HG03045 (cell line): ENCODE data around the gene BSN.
"Not testable (repeated sequence)": the region's sequence is repeated elsewhere in the genome, so short reads cannot be mapped to it uniquely, and the experiment has no call there.

Experiments used
- ATAC-seq: cut with Tn5 transposase; IDR thresholded peaks from one replicate; pipeline ENCODE4 v1.9.1; 2021; ENCODE audit warnings: mild to moderate bottlenecking, moderate library complexity; ENCODE audit not compliant: unreplicated experiment

Gene BSN

GRCh38 chr3:49668861-49669260, 114.6 kb downstream of the BSN start:
- no peak for ATAC-seq

GRCh38 chr3:49669352-49669751, 115.1 kb downstream of the BSN start:
- no peak for ATAC-seq

DNA sequence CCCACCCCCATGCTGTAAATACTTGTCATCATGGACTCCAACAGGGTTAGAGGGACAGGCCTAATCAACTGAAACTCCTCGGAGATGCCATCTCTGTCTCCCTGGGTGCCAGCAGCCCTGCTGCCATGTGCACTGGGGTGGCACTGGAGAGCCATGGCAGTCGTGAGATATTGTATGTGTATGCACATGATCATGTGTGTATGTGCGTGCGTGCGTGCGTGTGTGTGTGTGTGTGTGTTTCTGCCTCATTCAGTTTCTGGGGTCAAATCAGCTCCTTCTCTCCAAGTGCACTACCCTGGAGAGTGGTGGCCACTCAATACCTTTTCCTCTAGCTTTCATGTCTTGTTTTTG, 116.6 kb downstream of the BSN start:
- ATAC-seq = no peak

DNA sequence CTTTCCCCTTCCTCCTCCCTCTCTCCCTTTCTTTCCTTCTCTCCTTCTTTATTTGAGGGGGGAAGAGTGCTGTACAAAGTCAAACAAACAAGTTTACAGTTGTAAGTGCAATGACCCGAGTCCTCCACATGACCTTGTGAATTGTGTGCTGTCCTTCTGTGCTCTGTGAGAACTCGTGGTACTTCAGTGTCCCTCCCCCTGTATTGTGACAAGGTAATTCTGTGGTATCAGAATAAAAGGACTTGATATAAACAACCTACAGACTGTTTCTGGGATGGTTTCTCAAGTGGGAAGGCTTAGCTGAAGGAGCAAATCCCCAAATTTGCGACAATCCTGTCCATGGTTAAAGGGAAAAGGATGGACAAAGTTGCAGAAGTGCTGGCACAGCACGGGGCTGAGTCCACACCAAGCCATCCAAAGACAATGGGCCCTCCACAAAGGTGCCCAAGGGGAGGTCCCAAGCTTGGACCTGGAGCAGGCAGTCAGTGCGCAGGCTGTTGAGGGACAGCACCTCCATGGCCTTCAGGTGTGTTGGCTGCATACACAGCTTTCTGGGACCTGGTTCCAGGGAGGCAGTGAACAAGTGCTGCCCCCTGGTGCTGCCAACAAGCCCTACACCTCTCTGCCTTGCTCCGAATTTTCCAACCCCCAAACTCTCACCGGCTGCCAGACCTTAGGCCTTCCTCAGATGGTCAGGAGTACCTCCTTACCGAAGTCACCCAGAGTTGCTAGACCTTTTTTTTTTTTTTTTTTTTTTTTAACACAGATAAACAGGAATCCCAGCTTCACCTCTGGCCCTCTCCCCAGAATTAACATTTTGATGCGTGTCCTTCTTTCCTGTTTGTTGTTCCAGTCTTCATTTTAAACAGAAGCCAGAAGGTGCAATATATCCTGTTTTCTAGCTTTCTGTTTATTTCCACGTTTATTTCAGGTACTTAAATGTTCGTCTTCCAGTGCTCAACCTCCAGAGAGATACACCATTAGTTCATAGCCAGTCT, 117.3 kb downstream of the BSN start:
- no peak for ATAC-seq

DNA sequence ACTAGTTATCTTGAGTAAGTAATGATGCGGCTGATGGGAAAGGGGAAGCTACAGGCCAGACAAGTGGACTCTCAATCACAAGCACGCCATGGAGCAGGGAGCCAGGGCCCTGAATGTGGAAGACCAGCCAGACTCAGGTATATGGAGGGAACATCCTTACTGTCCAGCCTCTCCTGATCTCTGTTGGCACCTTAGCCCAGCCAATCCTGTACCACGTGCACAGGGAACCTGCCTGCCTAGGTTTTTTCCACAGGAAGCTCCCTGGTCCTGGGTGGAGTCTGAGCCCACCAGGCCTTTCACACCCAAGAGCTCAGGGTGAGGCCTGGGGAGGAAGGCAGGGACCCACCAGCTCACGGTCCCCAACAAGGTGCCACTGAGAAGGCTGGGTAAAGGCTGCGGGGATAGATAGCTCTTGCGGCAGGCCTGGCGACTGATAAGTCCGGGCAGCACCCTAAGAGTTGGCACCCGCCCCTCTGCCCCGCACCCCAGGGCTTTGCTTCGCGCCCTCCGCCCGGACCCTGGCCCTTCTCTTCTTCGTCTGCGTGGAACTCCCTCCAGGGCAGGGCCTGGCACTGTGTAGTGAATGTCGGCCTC, 118.9 kb downstream of the BSN start:
- ATAC-seq = no peak

GRCh38 chr3:49673715-49674496, 119.6 kb downstream of the BSN start, which contains the start of gene APEH:
Gene APEH (plus strand): TSS chr3:49674351. CDS start chr3:49674402, 51 bp downstream.
- ATAC-seq = peak; percentile 79

DNA sequence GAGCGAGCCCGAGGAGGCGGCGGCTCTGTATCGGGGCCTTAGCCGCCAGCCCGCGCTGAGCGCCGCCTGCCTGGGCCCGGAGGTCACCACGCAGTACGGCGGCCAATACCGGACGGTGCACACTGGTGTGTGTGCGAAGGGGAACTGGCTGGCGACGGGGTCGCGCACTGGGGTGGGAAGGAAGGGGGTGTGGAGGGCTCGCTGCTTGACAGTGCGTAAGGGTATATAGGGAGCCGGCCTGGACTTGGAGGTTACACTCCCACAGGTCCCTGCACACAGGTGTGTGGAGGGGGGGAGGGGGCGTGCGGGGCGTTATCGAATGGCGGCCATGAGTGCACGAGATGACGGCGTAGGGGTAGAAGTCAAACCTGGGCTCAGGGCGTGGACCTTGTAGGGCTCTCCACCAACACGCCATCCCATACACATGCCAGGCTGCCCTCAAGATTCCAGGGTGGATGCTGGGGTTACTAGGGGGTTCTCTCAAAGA, 120.3 kb downstream of the BSN start:
- peak; percentile 6 for ATAC-seq

DNA sequence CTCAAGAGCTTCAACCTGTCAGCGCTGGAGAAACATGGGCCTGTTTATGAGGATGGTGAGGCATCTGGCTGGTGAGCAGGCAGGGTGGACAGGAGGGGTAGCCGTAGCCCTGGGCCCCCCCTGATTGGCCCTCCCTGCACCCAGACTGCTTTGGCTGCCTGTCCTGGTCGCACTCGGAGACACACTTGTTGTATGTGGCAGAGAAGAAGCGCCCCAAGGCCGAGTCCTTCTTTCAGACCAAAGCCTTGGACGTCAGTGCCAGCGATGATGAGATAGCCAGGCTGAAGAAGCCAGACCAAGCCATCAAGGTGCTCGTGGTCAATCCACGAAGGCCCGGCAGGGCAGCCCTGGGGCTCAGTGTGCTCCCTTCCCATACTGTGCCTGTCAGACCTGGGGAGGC, 121.6 kb downstream of the BSN start:
- no peak for ATAC-seq

- ATAC-seq = no peak
Measured at GRCh38 chr3:49680493-49681231, 126.4 kb downstream of the BSN start.

GRCh38 chr3:49681232-49681522, 126.9 kb downstream of the BSN start:
- no peak for ATAC-seq

DNA sequence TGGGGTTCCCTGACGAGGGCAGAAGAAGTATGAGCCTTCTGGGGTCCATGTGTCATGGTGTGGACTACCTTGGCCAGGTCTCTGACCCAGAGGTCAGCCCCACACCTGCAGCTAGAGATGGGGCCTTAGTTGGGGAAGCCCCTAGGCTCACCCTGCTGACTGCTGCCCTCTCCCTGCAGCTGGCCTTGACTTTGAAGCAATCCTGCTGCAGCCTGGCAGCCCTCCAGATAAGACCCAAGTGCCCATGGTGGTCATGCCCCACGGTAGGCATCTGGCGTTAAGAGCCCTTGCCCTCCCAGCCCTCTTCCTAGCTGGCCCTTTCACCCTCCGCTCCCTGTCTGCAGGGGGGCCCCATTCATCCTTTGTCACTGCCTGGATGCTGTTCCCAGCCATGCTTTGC, 127.3 kb downstream of the BSN start:
- no peak for ATAC-seq

- no peak for ATAC-seq
Measured at GRCh38 chr3:49683162-49683561, 128.9 kb downstream of the BSN start.

GRCh38 chr3:49684453-49684852, 130.2 kb downstream of the BSN start:
- ATAC-seq = not testable (repeated sequence)

DNA sequence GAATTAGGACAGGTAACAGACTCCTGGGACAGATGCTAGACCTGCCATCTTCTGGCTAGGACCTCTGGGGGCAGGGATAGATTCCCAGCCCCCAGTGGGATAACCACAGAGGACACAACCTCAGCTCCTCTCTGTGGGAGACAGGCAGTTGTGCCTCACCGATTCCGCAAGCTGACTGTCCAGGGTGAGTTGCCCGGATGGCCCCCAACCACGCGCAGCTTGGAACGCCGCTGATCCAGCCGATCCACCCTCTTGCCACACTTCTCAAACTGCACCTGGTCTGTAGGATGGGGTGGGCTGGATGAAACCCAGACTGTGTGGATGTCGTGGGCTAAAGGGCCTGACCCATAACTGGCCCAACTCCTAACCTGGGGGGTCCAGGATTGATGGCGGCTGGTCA, 130.8 kb downstream of the BSN start:
- not testable (repeated sequence) for ATAC-seq

DNA sequence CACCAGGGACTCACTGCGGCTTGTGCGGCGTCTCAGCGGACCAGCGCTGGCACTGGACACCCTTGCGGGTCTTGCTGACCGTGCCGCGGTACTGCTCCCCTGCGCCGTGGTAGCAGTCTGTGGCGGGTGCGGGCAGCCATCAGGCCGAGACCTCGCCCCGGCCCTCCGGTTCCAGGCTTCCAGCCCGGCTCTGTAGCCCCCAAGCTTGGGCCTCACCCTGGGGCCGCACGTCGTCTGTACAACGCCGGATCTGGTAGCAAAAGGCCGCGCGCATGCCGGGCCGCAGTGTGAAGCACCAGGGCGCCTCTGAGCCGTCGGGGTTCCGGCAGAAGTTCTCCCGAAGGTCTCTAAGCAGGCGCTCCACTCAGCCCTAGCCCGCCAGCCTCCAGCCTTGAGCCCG, 131.6 kb downstream of the BSN start:
- ATAC-seq = not testable (repeated sequence)

DNA sequence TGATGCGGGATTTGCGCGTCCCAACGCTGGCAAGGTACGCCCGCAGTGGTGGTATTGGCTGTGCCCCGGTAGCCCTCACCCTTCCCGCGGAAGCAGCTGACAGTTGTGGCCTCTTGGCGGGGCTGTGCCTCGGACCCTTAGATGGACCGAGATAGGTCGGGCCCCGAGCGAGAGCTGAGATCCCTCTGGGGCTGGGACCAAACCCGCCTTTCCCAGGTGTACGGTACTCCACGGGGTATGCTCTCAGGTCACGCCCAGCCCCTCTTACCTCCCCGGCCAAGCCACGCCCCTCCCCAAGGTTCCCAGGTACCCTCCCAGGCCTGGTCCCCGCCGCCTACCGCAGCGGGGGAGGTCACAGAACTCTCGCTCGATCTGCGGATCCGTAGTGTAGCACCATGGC, 132.1 kb downstream of the BSN start:
- ATAC-seq = not testable (repeated sequence)

GRCh38 chr3:49686769-49687423, 132.6 kb downstream of the BSN start:
- ATAC-seq = not testable (repeated sequence)

DNA sequence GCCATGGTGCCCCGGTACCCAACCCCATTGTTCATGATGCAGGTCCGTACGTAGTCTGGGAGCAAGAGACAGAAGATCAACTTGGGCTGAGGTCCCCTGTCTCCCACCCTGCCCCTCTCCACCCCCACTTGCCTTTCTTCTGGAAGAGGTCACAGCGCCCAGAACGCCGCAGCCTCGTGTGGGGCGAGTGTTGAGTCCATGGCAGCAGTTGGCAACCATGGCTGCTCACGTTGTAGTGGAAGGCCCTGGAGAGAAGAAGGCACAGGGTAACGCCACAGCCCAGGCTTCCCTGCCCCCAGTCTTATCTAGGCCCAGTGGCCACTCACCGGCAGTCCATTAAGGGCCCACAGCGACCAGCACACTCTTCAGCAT, 133.1 kb downstream of the BSN start:
- ATAC-seq = not testable (repeated sequence)

- peak; percentile 1 for ATAC-seq
Measured at GRCh38 chr3:49688338-49689045, 134.2 kb downstream of the BSN start.
